HG02798 (cell line): ENCODE data around the gene IGLON5.

Experiments
- ATAC-seq: cut with Tn5 transposase; IDR thresholded peaks from one replicate; pipeline ENCODE4 v1.9.1; 2021; ENCODE audit warnings: mild to moderate bottlenecking; ENCODE audit not compliant: unreplicated experiment, poor library complexity

IGLON5 gene

GRCh38 chr19:51317376-51317775 lies 5.9 kb downstream of the IGLON5 start:
- ATAC-seq, result no peak

DNA sequence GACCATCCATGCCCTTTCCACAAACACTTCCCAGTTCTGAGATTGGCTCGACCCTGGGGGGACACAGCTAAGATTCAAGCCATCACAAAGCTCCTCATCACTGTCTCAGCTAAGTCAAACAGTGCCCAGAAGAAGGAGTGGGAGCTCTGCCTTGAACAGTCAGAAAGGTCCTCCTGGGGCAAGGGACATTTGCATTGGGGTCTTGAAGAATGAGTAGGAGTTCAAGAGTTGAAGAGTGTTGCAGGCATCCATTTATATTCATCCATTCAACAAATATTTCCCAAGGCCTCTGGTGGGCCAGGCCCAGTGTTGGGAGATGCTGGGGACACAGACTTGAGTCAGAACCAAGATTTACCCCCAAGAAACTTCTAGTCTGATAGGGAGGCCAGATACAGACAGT lies 6.5 kb downstream of the IGLON5 start:
- no peak for ATAC-seq

- no peak for ATAC-seq
These were observed 7.5 kb downstream of the IGLON5 start for GRCh38 chr19:51318687-51319648.

GRCh38 chr19:51319649-51320279 lies 8.3 kb downstream of the IGLON5 start:
- no peak for ATAC-seq

GRCh38 chr19:51320280-51320657 lies 8.8 kb downstream of the IGLON5 start:
- ATAC-seq, result no peak

DNA sequence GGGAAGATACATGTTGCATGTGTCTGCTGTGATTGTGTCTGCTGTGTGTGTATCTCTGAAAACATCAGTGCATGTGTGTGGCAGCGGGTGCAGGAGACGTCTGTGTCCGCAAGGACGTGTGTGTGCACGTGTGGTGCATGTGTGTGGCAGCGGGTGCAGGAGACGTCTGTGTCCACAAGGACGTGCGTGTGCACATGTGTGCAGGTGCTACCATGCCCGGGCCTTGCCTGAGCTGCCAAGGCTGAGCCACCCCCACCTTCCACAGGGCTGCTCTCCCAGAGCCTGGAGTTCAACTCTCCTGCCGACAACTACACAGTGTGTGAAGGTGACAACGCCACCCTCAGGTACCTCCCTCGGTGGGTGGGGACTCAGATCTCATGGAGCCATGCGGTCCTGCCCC lies 10.4 kb downstream of the IGLON5 start:
- ATAC-seq, result no peak

- no peak for ATAC-seq
These were observed 12.2 kb downstream of the IGLON5 start for GRCh38 chr19:51323481-51324166.

DNA sequence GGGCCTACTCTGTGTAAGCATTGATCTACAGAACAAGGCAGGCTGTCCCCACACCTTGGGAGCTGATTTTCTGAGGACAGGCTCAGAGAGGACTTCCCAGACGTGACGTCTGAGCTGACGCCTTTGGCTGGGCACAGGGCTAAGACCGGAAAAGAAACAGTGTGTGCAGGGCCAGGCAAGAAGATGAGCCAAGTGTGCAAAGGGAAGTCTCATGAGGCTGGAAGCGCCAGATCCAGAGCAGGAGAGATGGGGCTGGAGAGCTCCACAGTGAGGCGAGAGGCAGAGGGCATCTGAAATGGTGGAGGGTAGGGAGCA lies 12.7 kb downstream of the IGLON5 start:
- no peak for ATAC-seq

DNA sequence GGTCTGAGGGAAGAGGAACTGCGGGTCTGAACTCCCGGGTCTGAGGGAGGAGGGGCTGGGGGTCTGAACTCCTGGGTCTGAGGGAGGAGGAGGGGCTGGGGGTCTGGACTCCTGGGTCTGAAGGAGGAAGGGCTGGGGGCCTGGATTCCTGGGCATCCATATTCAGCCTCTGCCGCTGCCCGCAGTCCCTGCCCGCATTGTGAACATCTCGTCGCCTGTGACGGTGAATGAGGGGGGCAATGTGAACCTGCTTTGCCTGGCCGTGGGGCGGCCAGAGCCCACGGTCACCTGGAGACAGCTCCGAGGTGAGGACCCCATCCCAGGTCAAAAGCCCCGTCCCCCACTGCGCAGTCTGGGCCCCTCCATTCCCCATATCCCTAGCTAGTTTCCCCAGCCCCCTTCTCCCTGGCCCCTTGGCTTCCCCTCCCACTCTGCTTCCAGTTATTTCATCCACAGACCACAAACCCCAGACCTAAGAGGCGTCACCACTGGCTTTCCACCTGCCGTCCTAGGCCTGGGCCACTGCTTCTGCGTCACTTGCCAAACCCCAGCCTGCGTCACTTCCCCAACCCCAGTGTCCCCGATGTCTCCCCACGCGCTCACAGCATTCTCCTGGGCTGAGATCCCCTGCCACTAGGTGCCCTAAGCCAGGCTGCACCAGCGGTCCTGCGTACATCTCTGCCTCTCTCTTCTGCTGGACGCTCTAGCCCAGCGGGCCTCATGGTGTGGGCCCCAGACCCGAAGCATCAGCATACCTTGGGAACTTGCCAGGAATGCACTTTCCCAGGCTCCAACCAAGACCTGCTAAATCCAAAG lies 13.9 kb downstream of the IGLON5 start:
- no peak for ATAC-seq

GRCh38 chr19:51326216-51327065 lies 15.0 kb downstream of the IGLON5 start:
- no peak for ATAC-seq

DNA sequence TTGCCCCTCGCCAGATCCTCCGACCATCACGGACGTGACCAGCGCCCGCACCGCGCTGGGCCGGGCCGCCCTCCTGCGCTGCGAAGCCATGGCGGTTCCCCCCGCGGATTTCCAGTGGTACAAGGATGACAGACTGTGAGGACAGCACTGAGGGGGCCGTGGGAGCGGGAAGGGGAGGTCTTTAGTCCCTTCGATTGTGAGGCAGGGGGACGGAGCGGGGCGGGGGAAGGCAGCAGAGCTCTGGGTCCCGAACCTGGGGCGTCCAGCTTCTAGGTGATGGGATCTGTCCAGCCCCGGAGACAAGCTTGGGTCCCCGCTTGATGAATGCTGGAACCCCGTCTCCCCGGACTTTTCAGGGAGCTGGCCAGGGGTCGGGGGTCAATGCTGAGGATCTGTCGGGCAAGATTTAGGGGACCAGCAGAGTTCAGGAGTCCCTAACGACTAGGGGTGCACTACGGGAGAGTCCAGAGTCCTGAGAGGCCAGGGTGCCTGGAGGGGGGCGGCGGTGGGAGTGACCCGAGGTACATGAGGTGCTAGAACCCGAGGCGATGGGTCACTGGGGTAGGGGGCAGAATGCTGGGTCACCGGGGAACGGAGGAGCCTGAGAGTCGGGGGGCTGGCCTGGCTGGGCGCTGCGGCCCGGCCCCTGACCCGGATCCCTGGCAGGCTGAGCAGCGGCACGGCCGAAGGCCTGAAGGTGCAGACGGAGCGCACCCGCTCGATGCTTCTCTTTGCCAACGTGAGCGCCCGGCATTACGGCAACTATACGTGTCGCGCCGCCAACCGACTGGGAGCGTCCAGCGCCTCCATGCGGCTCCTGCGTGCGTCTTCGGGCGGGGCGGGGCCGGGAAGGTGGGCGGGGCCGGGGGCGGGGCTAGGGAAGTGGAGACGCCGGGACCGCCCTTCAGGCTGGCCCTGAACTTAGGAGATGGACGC lies 15.9 kb downstream of the IGLON5 start:
- ATAC-seq, result no peak

GRCh38 chr19:51329411-51329810 lies 18.0 kb downstream of the IGLON5 start:
- ATAC-seq, result no peak

GRCh38 chr19:51330366-51330765 lies 18.9 kb downstream of the IGLON5 start:
- no peak for ATAC-seq

DNA sequence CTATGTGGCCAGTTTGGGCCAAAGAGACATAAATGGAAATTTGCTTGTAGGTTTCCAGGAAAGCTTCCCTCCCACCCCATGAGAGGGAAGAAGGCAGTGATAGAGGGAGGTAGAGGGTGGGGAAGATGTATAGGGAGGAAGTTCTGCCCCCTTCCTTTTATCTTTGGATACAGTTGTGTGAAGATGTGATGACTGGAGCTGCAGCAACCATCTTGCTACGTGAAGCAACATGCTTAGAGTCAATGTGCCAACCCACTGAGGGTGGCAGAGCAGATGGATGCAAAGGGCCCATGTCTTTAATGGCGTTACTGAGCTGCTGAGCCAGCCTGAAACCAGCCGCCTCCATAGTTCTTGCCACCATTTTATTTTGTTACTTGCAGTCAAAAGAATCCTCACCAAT lies 19.7 kb downstream of the IGLON5 start:
- ATAC-seq, result no peak

DNA sequence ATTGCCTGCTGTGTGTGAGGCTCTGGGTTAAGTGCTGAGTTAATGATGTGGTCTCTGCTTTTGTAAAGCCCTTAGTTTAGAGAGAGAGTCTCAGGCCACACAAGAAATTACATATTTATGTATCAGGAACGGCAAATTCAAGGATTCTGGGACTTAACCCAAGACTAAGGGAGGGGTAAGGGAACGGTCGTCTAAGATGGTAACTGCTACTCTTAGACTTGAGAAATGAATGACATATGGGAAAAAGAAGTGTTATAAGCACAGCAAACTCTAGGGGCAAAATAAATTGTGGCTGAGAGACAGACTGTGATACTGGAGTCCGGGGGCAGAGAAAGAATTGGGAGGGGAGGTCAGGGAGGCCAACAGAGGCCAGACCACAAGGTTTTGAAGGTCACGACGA lies 20.3 kb downstream of the IGLON5 start:
- no peak for ATAC-seq

GRCh38 chr19:51333836-51334460 lies 22.5 kb downstream of the IGLON5 start:
- ATAC-seq, result no peak

- ATAC-seq, result no peak
These were observed 25.9 kb downstream of the IGLON5 start for GRCh38 chr19:51337141-51337860.
